ENCODE data around the gene CEMIP.

CEMIP gene

GRCh38 chr15:80834906-80835305 lies 55.7 kb downstream of the CEMIP start:
- TF ChIP-seq, protein P1, sequence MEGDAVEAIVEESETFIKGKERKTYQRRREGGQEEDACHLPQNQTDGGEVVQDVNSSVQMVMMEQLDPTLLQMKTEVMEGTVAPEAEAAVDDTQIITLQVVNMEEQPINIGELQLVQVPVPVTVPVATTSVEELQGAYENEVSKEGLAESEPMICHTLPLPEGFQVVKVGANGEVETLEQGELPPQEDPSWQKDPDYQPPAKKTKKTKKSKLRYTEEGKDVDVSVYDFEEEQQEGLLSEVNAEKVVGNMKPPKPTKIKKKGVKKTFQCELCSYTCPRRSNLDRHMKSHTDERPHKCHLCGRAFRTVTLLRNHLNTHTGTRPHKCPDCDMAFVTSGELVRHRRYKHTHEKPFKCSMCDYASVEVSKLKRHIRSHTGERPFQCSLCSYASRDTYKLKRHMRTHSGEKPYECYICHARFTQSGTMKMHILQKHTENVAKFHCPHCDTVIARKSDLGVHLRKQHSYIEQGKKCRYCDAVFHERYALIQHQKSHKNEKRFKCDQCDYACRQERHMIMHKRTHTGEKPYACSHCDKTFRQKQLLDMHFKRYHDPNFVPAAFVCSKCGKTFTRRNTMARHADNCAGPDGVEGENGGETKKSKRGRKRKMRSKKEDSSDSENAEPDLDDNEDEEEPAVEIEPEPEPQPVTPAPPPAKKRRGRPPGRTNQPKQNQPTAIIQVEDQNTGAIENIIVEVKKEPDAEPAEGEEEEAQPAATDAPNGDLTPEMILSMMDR (conservative IDR thresholded peaks at IDR 0.05; ENCODE audit: low read length), result no peak
- DNase-seq (ENCODE audit: low read depth), result peak; percentile 77
- no peak overlapping the region for H3K4me3 ChIP-seq (ENCODE audit: low read length)

DNA sequence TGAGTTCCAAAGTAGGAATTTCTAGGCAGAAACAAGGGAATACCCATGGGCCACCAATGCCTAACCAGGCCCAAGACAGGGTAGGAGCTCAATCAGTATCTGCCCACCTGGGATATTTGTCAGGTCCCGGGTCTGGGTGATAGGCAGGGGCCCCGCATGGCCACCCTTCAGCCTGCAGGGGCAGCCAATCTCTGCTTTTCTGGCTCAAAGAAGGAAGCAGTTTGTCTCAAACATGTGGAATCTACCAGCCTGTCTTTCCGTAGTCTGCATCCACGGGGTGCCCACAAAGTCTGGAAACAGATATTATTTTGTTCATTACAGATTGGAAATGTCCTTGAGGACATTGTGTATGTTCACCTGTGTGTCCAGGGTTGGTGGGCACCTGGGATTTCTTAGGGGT lies 56.2 kb downstream of the CEMIP start:
- H3K4me3 ChIP-seq (ENCODE audit: low read length), result no peak overlapping the region
- TF ChIP-seq, protein P1 (conservative IDR thresholded peaks at IDR 0.05; ENCODE audit: low read length), result peak; percentile 21; the same call in 1 of the 2 replicates
- no peak for DNase-seq (ENCODE audit: low read depth)

DNA sequence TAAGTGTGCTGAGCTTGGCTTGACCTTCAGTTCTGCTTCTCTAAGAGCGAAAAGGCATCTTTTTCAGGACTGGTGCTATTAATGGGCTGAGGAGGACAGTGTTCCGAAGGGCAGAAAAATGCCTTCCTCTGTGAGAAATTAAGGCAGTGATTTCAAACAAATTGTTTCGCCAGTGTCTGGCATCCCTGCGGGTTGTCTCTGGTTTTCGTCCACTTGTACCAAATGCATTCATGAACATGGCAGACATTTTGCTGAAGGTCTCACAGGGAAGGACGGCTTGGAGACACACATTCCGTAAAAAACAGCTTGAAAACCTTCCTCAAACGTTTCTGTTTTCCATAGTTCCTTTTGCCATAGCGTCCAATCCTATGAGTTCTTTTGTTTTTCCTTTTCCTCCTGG lies 57.1 kb downstream of the CEMIP start:
- H3K4me3 ChIP-seq (ENCODE audit: low read length), result no peak overlapping the region
- TF ChIP-seq, protein P1 (conservative IDR thresholded peaks at IDR 0.05; ENCODE audit: low read length), result no peak

DNA sequence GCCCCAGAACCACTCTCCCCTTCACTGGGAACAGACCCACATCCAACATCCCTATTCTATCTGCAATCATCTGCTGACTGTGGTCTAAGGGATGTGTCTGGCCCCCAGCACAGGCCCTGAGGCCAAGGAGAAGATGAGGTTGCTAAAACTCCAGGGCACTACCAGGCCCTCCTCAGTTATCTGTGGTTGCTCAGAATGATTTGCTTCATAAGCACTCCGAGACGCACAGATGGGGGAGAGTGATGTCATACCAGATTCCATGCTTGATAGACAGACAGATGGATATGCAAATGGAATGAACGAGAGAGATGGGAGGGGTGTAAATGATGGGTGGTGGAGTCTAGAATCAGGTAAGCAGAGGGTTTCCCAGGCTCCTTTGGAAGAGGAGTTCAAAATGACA lies 57.8 kb downstream of the CEMIP start:
- no peak for DNase-seq (ENCODE audit: low read depth)
- TF ChIP-seq, protein P1 (conservative IDR thresholded peaks at IDR 0.05; ENCODE audit: low read length), result no peak
- H3K4me3 ChIP-seq (ENCODE audit: low read length), result no peak overlapping the region

More for the DNA sequence above, 57.1 kb downstream of the CEMIP start:
- no peak for DNase-seq (ENCODE audit: low read depth)

GRCh38 chr15:80838012-80838411 lies 58.8 kb downstream of the CEMIP start:
- DNase-seq (ENCODE audit: low read depth), result no peak
- H3K4me3 ChIP-seq (ENCODE audit: low read length), result no peak overlapping the region
- TF ChIP-seq, protein P1 (conservative IDR thresholded peaks at IDR 0.05; ENCODE audit: low read length), result no peak

DNA sequence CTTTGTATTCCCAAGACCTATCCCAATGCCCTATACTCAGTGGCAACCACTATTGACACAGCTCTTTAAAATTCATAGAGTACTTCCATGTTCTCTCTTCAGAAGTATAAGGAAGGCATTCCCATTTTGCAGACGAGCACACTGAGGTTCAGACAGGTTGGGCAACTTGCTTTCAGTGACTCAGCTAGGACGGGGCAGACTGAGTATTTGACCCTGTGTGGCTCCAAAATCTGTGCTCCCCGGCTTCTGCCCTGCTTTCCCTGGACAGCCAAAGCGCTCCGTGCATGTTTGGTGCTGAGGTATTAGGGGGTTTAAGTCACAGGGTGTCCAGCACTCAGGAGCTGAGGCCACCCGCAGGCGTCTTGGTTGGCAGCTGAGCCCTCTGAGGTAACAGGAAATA lies 59.5 kb downstream of the CEMIP start:
- TF ChIP-seq, protein P1 (conservative IDR thresholded peaks at IDR 0.05; ENCODE audit: low read length), result no peak
- H3K4me3 ChIP-seq (ENCODE audit: low read length), result no peak overlapping the region
- no peak for DNase-seq (ENCODE audit: low read depth)

GRCh38 chr15:80839764-80840130 lies 60.6 kb downstream of the CEMIP start:
- no peak for DNase-seq (ENCODE audit: low read depth)
- TF ChIP-seq, protein P1 (conservative IDR thresholded peaks at IDR 0.05; ENCODE audit: low read length), result no peak
- H3K4me3 ChIP-seq (ENCODE audit: low read length), result no peak overlapping the region
